Activated CD4-positive, alpha-beta T cell treated with anti-CD3 and anti-CD28 coated beads, Interleukin-2, amount 10 ng/mL, durations not matched to agents 24 days and 14 days (primary cell): ENCODE results near the gene NAA60. TPM values are rescaled to one million over a fixed set of nuclear protein-coding genes. Genes with fewer than 3 reads are reported as not detected.
"Not testable (repeated sequence)": the region's sequence is repeated elsewhere in the genome, so short reads cannot be mapped to it uniquely, and the experiment has no call there.

Experiments
- DNase-seq: peaks from one replicate; pipeline ENCODE4 v3.0.0; 2022
- H3K27ac Mint-ChIP-seq: one replicate; pipeline ENCODE4 v1.8.0; 2022; ENCODE audit warnings: mild to moderate bottlenecking, mixed read lengths
- H3K27me3 Mint-ChIP-seq: one replicate; pipeline ENCODE4 v1.8.0; 2022; ENCODE audit warnings: mixed read lengths
- H3K36me3 Mint-ChIP-seq: one replicate; pipeline ENCODE4 v1.8.0; 2022; ENCODE audit warnings: low read depth, mild to moderate bottlenecking, mixed read lengths
- H3K4me1 Mint-ChIP-seq: one replicate; pipeline ENCODE4 v1.8.0; 2021; ENCODE audit warnings: mixed read lengths
- H3K4me3 Mint-ChIP-seq: one replicate; pipeline ENCODE4 v1.8.0; 2022; ENCODE audit warnings: mild to moderate bottlenecking, moderate library complexity, mixed read lengths
- H3K9me3 Mint-ChIP-seq: one replicate; pipeline ENCODE4 v1.8.0; 2021; ENCODE audit warnings: mixed read lengths
- intact Hi-C: fragments of 100-400 bp; cut with micrococcal nuclease; formaldehyde crosslinking; loops from one replicate; pipeline ENCODE4 v1.15.1; 2023
- total RNA-seq: library from RNA; stranded (reverse); gene quantifications from 2 replicates; pipeline ENCODE4 v1.2.3, GENCODE V29; 2022

Gene NAA60
- total RNA-seq, 1 donor from 2014 or later, result 31.4 TPM

DNA sequence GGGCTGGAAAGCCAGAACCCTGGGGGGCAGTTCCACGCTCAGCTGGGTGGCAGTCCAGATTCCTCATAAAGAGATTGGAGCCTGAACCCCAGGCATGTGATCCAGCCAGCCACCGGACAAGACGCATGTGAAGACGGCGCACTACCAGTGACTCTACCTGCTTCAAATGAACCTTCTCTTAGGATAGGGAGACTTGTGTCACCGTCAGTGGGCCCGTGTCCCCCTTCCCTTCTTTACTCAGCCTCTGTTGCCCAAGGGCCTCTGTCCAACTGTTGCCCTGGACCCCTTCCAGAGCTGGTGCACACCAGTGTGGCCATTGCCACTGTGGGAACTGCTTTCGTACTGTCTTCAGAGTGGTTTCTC, 75.5 kb downstream of the NAA60 start:
- H3K4me3 Mint-ChIP-seq, result no peak overlapping the region
- DNase-seq, result no peak
- no peaks in the 10 kb centered on the region for H3K9me3 Mint-ChIP-seq
- no peak overlapping the region for H3K27ac Mint-ChIP-seq
- intact Hi-C loops, result no loop called here
- H3K4me1 Mint-ChIP-seq, result peaks cover 12% of the 10 kb centered on the region
- H3K27me3 Mint-ChIP-seq, result no peaks in the 10 kb centered on the region
- peaks cover 58% of the 10 kb centered on the region for H3K36me3 Mint-ChIP-seq

DNA sequence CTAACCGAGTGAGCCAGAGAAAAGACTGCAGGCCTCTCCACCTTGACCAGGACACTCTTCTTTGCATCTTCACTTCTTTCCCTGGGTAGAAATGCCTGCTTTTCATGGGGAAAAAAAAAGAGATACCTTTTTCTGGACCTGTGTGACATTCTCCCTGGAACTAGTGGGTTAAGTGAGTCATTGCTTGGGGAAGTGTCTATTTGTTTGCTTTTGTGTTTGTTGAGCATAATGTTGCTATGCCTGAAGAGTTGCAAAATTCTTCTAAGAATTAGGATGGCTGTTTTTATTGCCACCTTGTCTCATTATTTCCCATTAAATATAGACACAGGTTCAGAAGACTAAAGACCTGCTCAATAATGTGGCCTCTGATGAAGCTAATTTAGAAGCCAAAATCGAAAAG, 76.1 kb downstream of the NAA60 start:
- Mint-ChIP-seq H3K4me1 (peaks cover 12% of the 10 kb centered on the region), H3K27ac (no peak overlapping the region), H3K9me3 (no peaks in the 10 kb centered on the region), H3K36me3 (peaks cover 55% of the 10 kb centered on the region), H3K27me3 (no peaks in the 10 kb centered on the region), H3K4me3 (no peak overlapping the region)
- DNase-seq, result no peak
- intact Hi-C loops, result no loop called here

DNA sequence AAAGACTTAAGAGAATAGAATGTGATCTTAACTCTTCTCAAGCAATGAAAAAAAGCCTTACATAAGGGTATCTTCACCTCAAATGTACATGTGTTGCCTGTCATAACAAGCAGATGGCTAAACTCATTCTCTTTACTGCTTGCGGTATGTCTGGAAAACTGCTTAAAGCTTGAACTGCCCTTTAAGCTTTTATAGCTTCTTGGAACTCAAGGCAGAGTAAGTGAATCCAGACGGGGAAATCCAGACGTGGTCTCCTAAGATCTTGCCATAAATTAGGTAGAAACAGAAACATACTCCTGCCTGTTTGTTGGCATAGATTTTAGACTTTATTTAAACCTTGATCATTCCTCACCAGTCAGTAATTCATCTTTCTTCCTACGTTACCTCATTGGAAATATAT, 76.9 kb downstream of the NAA60 start:
- Mint-ChIP-seq H3K27ac (peak overlapping the region; percentile 41), H3K36me3 (peaks cover 56% of the 10 kb centered on the region), H3K27me3 (no peaks in the 10 kb centered on the region), H3K9me3 (no peaks in the 10 kb centered on the region), H3K4me1 (peaks cover 12% of the 10 kb centered on the region), H3K4me3 (no peak overlapping the region)
- intact Hi-C loops, result no loop called here
- no peak for DNase-seq

DNA sequence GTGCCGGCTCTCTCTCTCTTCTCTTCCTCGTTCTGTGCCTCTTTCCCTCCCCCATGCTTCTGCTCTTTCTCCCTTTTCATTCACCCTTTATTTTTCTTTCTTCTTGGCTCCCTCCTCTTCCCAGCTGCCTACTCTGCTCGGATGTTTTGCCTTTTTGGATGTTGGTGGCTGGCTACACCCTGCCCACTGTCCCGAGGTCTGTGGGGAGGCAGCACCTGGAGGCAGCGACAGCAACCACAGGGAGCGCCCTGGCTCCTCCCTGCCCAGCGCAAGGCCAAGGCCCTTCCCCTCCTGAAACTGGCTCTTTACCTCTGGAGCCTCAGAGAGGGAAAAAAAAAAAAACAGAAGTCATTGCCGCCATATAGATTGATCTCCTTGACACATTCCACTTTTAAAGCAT, 77.4 kb downstream of the NAA60 start:
- Mint-ChIP-seq H3K27ac (peak overlapping the region; percentile 41), H3K36me3 (peaks cover 57% of the 10 kb centered on the region), H3K9me3 (no peaks in the 10 kb centered on the region), H3K4me3 (no peak overlapping the region), H3K4me1 (peaks cover 12% of the 10 kb centered on the region), H3K27me3 (no peaks in the 10 kb centered on the region)
- no peak for DNase-seq
- intact Hi-C loops, result no loop called here

DNA sequence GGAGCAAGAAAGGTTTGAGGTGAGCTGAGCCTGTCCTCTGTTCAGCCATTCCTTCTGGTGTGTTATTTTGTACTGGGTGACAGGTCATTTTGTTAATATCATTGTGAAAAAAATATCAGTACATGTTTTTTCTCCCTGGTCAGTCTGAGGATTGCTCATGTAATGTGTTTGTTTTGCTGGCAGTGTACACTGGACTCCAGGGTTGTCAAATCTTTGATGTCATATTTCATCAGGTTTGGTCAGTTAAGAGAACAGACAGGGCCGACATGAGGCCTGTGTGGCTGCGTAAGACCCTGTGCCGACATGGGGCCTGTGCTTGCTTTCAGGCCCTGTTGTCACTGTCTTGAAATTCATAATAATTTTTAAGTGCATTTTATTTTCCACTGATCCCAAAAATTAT, 79.8 kb downstream of the NAA60 start:
- intact Hi-C loops, result no loop called here
- no peak for DNase-seq
- no peaks in the 10 kb centered on the region for H3K9me3 Mint-ChIP-seq
- no peak overlapping the region for H3K27ac Mint-ChIP-seq
- no peak overlapping the region for H3K4me3 Mint-ChIP-seq
- H3K36me3 Mint-ChIP-seq, result peaks cover 53% of the 10 kb centered on the region
- H3K4me1 Mint-ChIP-seq, result peaks cover 22% of the 10 kb centered on the region
- no peaks in the 10 kb centered on the region for H3K27me3 Mint-ChIP-seq

DNA sequence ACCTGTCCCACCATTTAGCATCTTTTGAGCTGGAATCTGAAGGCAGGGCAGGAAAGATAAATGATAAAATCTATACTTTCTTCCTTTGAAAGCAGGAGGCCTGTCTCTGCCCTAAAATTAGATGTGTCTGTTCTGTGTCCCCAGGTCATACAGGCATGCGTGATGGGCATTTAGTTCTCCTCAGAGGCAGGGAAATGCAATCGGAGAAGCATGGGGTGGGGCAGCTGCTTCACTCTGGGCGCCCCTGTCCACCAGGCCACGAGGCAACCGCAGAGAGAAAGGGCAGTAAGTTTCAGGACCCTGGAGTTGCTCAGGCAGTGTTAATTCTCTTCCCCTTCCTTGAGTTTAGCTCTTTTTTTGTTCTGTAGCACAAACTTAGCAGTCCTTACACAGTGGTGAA, 82.5 kb downstream of the NAA60 start:
- H3K4me3 Mint-ChIP-seq, result no peak overlapping the region
- no peak overlapping the region for H3K27ac Mint-ChIP-seq
- no peak for DNase-seq
- H3K36me3 Mint-ChIP-seq, result peaks cover 45% of the 10 kb centered on the region
- intact Hi-C loops, result no loop called here
- peaks cover 12% of the 10 kb centered on the region for H3K4me1 Mint-ChIP-seq
- H3K9me3 Mint-ChIP-seq, result no peaks in the 10 kb centered on the region
- no peaks in the 10 kb centered on the region for H3K27me3 Mint-ChIP-seq

DNA sequence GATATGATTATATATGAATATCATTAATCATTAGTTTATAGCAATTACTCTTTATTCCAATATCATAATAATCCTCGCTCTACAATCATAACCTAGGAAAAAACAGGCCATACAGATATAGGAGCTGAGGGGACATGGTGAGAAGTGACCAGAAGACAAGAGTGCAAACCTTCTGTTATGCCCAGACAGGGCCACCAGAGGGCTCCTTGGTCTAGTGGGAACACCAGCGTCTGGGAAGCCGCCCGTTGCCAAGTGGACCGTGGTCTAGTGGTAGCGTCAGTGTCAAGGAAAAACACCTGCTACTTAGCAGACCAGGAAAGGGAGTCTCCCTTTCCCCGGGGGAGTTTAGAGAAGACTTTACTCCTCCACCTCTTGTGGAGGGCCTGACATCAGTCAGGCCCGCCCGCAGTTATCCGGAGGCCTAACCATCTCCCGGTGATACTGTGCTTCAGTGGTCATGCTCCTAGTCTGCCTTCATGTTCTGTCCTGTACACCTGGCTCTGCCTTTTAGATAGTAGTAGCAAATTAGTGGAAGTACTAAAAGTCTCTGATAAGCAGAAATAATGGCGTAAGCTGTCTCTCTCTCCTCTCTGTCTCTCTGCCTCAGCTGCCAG, 83.8 kb downstream of the NAA60 start:
- peaks cover 48% of the 10 kb centered on the region for H3K36me3 Mint-ChIP-seq
- not testable (repeated sequence) for H3K27ac Mint-ChIP-seq, H3K4me3 Mint-ChIP-seq, H3K9me3 Mint-ChIP-seq, H3K27me3 Mint-ChIP-seq
- peaks cover 12% of the 10 kb centered on the region for H3K4me1 Mint-ChIP-seq
- peak; percentile 82 for DNase-seq
- intact Hi-C loops, result loop anchor here (1.0 kb wide), 1 partner anchor 18 kb away; no protein-coding TSS in a partner anchor

DNA sequence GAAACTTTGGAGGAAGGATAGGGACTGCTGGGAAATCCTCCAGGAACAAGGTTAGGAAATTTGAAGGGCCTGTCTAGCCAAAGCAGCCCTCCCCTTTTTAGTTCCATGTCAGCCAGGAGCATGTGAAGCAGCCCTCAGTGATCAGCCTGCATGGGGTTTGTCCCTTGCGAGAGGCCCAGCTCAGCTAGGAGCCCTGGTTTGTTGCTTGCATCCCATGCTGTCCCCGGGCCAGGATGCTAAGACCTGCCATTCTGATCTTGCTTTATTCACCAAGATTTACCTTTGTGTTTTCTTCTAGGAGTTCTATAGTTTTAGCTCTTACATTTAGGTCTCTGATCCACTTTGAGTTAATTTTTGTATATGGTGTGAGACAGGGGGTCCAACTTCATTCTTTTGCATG, 84.9 kb downstream of the NAA60 start:
- H3K9me3 Mint-ChIP-seq, result no peaks in the 10 kb centered on the region
- H3K4me1 Mint-ChIP-seq, result peaks cover 12% of the 10 kb centered on the region
- H3K27ac Mint-ChIP-seq, result no peak overlapping the region
- no peaks in the 10 kb centered on the region for H3K27me3 Mint-ChIP-seq
- no peak for DNase-seq
- intact Hi-C loops, result no loop called here
- H3K4me3 Mint-ChIP-seq, result no peak overlapping the region
- H3K36me3 Mint-ChIP-seq, result peaks cover 44% of the 10 kb centered on the region

DNA sequence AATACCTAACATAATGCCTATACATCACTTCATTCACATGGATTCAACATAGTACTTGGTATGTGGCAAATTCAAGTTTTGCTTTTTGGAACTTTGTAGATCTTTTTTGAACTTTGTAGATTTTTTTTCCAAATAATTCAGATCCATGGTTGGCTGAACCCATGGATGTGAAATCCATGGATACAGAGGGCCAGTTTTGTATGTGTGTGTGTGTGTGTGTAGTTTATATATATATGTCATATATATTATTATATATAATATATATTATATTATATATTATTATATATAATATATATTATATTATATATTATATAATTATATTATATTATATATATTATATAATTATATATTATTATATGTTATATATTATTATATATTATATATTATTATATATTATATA, 85.7 kb downstream of the NAA60 start:
- DNase-seq, result no peak

DNA sequence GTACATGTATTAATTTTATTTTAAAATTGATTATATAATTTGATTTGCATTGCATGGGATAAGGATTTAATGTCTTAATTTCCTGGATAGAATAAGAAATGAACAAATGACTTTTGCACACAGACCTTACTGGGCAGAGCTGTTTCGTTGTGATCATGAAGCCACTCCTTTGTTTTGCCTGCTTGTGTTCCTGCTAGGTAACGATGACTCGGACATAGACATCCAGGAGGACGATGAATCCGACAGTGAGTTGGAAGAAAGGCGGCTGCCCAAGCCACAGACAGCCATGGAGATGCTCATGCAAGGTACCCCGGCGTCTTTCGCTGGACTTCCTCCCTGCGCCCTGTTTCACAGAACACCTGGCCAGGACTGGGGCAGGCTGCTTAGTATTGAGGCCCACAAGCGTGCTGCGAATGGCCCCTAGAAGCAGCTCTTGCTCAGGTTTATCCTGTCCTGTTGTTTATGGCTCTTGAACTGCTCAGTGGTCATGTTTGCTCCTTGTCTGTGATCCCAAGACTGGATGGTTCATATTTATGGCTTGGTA, 87.0 kb downstream of the NAA60 start:
- intact Hi-C loops, result no loop called here
- Mint-ChIP-seq H3K4me3 (no peak overlapping the region), H3K27ac (no peak overlapping the region), H3K9me3 (no peaks in the 10 kb centered on the region), H3K36me3 (peaks cover 45% of the 10 kb centered on the region), H3K4me1 (peaks cover 12% of the 10 kb centered on the region), H3K27me3 (no peaks in the 10 kb centered on the region)
- no peak for DNase-seq

More for the DNA sequence above, 85.7 kb downstream of the NAA60 start:
- peaks cover 12% of the 10 kb centered on the region for H3K4me1 Mint-ChIP-seq
- no peak overlapping the region for H3K27ac Mint-ChIP-seq
- H3K9me3 Mint-ChIP-seq, result no peaks in the 10 kb centered on the region
- intact Hi-C loops, result no loop called here
- peaks cover 45% of the 10 kb centered on the region for H3K36me3 Mint-ChIP-seq
- H3K4me3 Mint-ChIP-seq, result no peak overlapping the region
- H3K27me3 Mint-ChIP-seq, result no peaks in the 10 kb centered on the region

DNA sequence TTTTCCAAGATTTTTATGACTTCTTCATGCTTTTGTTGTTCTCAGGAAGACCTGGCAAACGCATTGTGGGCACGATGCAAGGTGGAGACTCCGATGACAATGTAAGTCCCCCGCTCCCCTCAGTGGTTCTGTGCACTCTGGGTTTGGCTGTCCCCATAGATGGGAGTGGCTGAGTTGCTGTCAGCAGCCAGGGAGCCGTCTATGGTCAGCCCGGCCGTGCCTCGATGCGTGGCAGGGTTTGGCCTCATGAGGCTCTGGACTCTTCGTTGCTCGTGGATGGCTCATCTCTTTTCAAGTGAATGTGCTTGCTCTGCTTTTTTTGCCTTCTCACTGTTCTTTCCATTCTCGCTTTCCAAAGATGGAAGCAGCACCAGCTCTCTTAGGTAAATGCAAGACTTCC, 89.3 kb downstream of the NAA60 start:
- Mint-ChIP-seq H3K9me3 (no peaks in the 10 kb centered on the region), H3K27ac (no peak overlapping the region), H3K36me3 (peaks cover 45% of the 10 kb centered on the region), H3K4me3 (no peak overlapping the region), H3K4me1 (peaks cover 5% of the 10 kb centered on the region), H3K27me3 (no peaks in the 10 kb centered on the region)
- DNase-seq, result no peak
- intact Hi-C loops, result no loop called here

DNA sequence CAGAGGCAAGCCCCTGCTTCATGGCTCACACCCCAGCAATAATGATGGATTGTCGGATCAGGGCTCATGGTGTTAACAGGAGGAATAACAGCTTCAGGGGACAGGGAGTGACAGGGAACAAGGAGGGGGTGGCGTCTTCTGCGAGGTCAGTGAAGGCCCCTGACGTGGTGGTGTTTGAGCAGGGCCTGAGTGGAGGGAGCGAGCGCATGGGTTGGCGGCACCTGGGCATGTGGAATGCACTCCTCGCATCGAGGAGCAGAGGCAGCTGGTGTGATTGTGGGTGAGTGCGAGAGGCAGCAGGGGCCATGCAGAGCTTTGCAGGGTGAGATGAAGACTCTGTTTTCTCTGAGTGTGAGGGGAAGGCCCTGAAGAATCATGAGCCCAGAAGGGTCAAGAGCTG, 90.6 kb downstream of the NAA60 start:
- H3K4me3 Mint-ChIP-seq, result no peak overlapping the region
- H3K27ac Mint-ChIP-seq, result no peak overlapping the region
- no peak for DNase-seq
- H3K36me3 Mint-ChIP-seq, result peaks cover 39% of the 10 kb centered on the region
- intact Hi-C loops, result no loop called here
- no peaks in the 10 kb centered on the region for H3K4me1 Mint-ChIP-seq
- H3K27me3 Mint-ChIP-seq, result no peaks in the 10 kb centered on the region
- H3K9me3 Mint-ChIP-seq, result no peaks in the 10 kb centered on the region

DNA sequence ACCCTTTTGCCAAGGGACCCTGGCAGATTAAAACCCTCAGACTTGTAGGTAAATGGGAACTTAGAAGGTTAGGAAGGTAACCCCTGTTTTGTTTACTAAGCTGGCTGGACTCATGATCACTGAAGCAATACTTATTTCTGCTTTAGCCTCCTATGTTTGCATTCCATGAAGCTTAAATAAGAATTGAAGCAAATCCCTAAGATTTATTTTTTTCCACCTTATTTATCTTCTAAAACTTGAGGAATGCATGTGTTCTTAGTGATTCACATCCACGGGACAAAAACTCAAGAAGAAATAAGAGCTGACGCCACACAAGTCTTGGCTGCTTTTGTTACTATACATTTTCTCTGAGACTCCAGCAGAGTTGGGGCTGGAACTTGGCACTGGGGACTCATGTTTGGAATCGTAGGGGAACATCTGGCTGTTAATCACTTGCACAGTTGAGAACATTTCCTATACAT, 92.8 kb downstream of the NAA60 start:
- no peak overlapping the region for H3K27ac Mint-ChIP-seq
- H3K36me3 Mint-ChIP-seq, result peaks cover 41% of the 10 kb centered on the region
- H3K4me3 Mint-ChIP-seq, result no peak overlapping the region
- no peak for DNase-seq
- intact Hi-C loops, result no loop called here
- no peaks in the 10 kb centered on the region for H3K27me3 Mint-ChIP-seq
- H3K9me3 Mint-ChIP-seq, result no peaks in the 10 kb centered on the region
- no peaks in the 10 kb centered on the region for H3K4me1 Mint-ChIP-seq
